Left lung (tissue), 10 donors: ENCODE results near the gene METTL16. TPM values are rescaled to one million over a fixed set of nuclear protein-coding genes. Genes with fewer than 3 reads are reported as not detected.
"Not testable (repeated sequence)": the region's sequence is repeated elsewhere in the genome, so short reads cannot be mapped to it uniquely, and the experiment has no call there.

Experiments used
- ATAC-seq: fragments of 200-7000 bp; cut with Tn5 transposase; one replicate; pipeline ENCODE4 v1.9.1; 2020; ENCODE audit warnings: moderate library complexity
- DNase-seq, 4 donors: peaks; one replicate each; pipeline ENCODE4 v3.0.0-alpha.2; 2013 to 2020
- H3K27ac ChIP-seq, 2 donors: fragments of 200-600 bp; sonication (generic) in 1 of 2; one replicate each; pipeline versions ENCODE4 v1.5.0 to v1.8.0; 2020 to 2021
- H3K27me3 ChIP-seq, 2 donors: fragments of 200-600 bp; sonication (generic) in 1 of 2; one replicate each; pipeline versions ENCODE4 v1.5.0 to v1.8.0; 2020 to 2021
- H3K36me3 ChIP-seq, 2 donors: fragments of 200-600 bp; sonication (generic) in 1 of 2; one replicate each; pipeline versions ENCODE4 v1.5.0 to v1.8.0; 2020 to 2021
- H3K4me1 ChIP-seq, 2 donors: fragments of 200-600 bp; one replicate each; pipeline ENCODE4 v1.8.0; 2021
- H3K4me3 ChIP-seq, 2 donors: fragments of 200-600 bp; sonication (generic) in 1 of 2; one replicate each; pipeline versions ENCODE4 v1.5.0 to v1.8.0; 2020 to 2021; ENCODE audit warnings: mild to moderate bottlenecking in 1 of 2
- H3K9me3 ChIP-seq, 2 donors: fragments of 200-600 bp; sonication (generic) in 1 of 2; one replicate each; pipeline versions ENCODE4 v1.5.0 to v1.8.0; 2020 to 2021
- CTCF ChIP-seq, 2 donors: fragments of 200-600 bp; sonication (generic) in 1 of 2; IDR thresholded peaks; one replicate each; pipeline versions ENCODE4 v1.5.0 to v1.8.0; 2021; ENCODE audit warnings: antibody characterized with exemption in 2 of 2
- intact Hi-C, 2 donors: fragments of 100-400 bp; cut with DNase I; formaldehyde crosslinking; loops; one replicate each; pipeline versions ENCODE4 v1.11.2 to v1.14.2; 2022
- polyA plus RNA-seq, 6 donors: library from polyadenylated mRNA; unstranded; fragments of 120-200 nt; gene quantifications; one replicate each; pipeline ENCODE4 v1.2.1, GENCODE V29; 2013; ENCODE audit not compliant: insufficient read length in 6 of 6
- total RNA-seq, 2 donors: library from RNA; stranded (reverse); fragmentation: NEBNext Ultra II Directional; extraction: Animal tissue kit (Norgen Biotek cat#: 25700); gene quantifications; one replicate each; pipeline ENCODE4 v1.2.1, GENCODE V29; 2021
- donor health status: DM: no; HTN: yes; CAD: no.
- donor health status: DM: no; HTN: no; CAD: no.

METTL16 gene
- total and polyA plus RNA-seq, 8 donors, result 25.1 to 51.8 (median 38.7) TPM

GRCh38 chr17:2502871-2503580 is 8.7 kb downstream of the METTL16 start:
- no peaks in the 10 kb centered on the region for H3K9me3 ChIP-seq
- no peak overlapping the region for H3K27ac ChIP-seq
- DNase-seq, result no peak
- H3K27me3 ChIP-seq, result no peaks in the 10 kb centered on the region
- H3K36me3 ChIP-seq, result peaks cover 0 to 35% of the 10 kb centered on the region in 2 donors
- intact Hi-C loops, result no loop called here
- ATAC-seq, result no peak
- H3K4me3 ChIP-seq, result no peak overlapping the region
- H3K4me1 ChIP-seq, result no peaks in the 10 kb centered on the region
- TF ChIP-seq CTCF (IDR thresholded peaks at IDR 0.05), result no peak

- Histone ChIP-seq H3K4me3 (no peak overlapping the region), H3K36me3 (peaks cover 0 to 45% of the 10 kb centered on the region in 2 donors), H3K9me3 (no peaks in the 10 kb centered on the region), H3K27me3 (no peaks in the 10 kb centered on the region), H3K27ac (no peak overlapping the region), H3K4me1 (no peaks in the 10 kb centered on the region)
- TF ChIP-seq CTCF (IDR thresholded peaks at IDR 0.05), result no peak
- ATAC-seq (no peak), DNase-seq (no peak)
- intact Hi-C loops, result no loop called here
These were observed 11.2 kb downstream of the METTL16 start for GRCh38 chr17:2500446-2500845.

GRCh38 chr17:2489286-2489685 is 22.4 kb downstream of the METTL16 start:
- H3K36me3 ChIP-seq, H3K9me3 ChIP-seq, intact Hi-C loops, DNase-seq, H3K27me3 ChIP-seq, H3K27ac ChIP-seq, H3K4me3 ChIP-seq, ATAC-seq: not testable (repeated sequence)
- peaks cover 17 to 43% of the 10 kb centered on the region in 2 donors for H3K4me1 ChIP-seq

- ATAC-seq, result no peak
- intact Hi-C loops, result no loop called here
- Histone ChIP-seq H3K27ac (no peak overlapping the region), H3K36me3 (no peaks in the 10 kb centered on the region), H3K9me3 (no peaks in the 10 kb centered on the region), H3K4me3 (no peak overlapping the region), H3K4me1 (peaks cover 21 to 50% of the 10 kb centered on the region in 2 donors), H3K27me3 (no peaks in the 10 kb centered on the region)
- DNase-seq, result no peak
- TF ChIP-seq CTCF (IDR thresholded peaks at IDR 0.05), result no peak
These were observed 24.4 kb downstream of the METTL16 start for GRCh38 chr17:2487306-2487705.

- H3K9me3 ChIP-seq, H3K36me3 ChIP-seq, DNase-seq, ATAC-seq, H3K4me3 ChIP-seq, intact Hi-C loops, H3K27ac ChIP-seq, H3K27me3 ChIP-seq: not testable (repeated sequence)
- peaks cover 21 to 55% of the 10 kb centered on the region in 2 donors for H3K4me1 ChIP-seq
These were observed 25.0 kb downstream of the METTL16 start for GRCh38 chr17:2486709-2487108.

GRCh38 chr17:2485970-2486369 is 25.7 kb downstream of the METTL16 start:
- peak overlapping the region in 1 of 2 donors; percentile 49 for H3K27ac ChIP-seq

More at GRCh38 chr17:2485970-2486369, 25.7 kb downstream of the METTL16 start:
- intact Hi-C loops, result no loop called here
- no peak for TF ChIP-seq CTCF (IDR thresholded peaks at IDR 0.05)
- H3K9me3 ChIP-seq, result no peaks in the 10 kb centered on the region
- H3K36me3 ChIP-seq, result no peaks in the 10 kb centered on the region
- peak; percentile 8 for ATAC-seq
- peaks cover 17 to 50% of the 10 kb centered on the region in 2 donors for H3K4me1 ChIP-seq
- no peaks in the 10 kb centered on the region for H3K27me3 ChIP-seq
- peak overlapping the region in 1 of 2 donors; percentile 1 for H3K4me3 ChIP-seq
- DNase-seq, result no peak
